ENCODE data around the gene CARMIL3. TPM values are rescaled to one million over a fixed set of nuclear protein-coding genes. Genes with fewer than 3 reads are reported as not detected.

Gene CARMIL3
- total RNA-seq, 2 donors from 2014 or later, result 0.14 TPM; not detected in 1

DNA sequence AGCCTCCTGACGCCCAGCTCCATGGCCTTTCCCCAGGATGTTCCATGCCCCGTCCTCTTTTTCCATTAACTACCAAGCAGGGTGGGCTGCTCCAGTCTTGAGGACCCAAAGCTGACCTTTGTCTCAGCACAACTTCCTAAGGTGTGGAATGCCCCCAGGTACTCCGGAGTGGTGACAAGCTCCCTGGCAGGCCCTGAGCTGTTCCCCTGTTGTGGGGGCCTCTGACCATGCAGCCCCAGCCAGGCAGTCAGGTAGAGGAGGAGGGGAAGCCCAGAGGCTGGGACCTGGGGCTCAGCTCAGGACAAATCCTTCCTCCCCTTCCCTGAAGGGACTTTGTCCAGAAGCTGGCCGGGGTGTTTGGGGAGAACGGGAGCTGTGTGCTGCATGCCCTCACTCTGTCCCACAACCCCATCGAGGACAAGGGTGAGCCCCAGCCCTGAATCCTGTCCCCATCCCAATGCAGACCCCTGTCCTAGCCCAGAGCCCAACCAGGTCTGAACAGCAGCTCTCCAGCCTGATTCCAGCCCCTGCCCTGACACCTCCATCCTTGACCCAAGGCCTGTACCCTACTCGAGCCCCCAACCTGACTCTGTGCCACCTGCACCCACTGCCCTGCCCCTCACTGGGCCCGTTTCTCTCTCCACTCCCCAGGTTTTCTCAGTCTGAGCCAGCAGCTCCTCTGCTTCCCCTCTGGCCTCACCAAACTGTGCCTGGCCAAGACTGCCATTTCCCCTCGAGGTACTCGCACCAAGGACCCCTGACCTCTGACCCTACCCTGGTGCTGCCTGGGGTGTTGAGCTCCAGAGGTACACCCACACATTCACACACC, 4.4 kb downstream of the CARMIL3 start:
- Histone ChIP-seq H3K27ac (no peak overlapping the region), H3K9me3 (no peaks in the 10 kb centered on the region), H3K4me3 (no peak overlapping the region), H3K36me3 (no peaks in the 10 kb centered on the region), H3K27me3 (replicated peaks; ENCODE audit: insufficient read depth) (no peaks in the 10 kb centered on the region), H3K4me1 (ENCODE audit: control insufficient read depth in 1 of 2, low read depth in 2 of 2) (peaks cover 8 to 14% of the 10 kb centered on the region in 2 donors)
- no peak for TF ChIP-seq CTCF (IDR thresholded peaks at IDR 0.05)
- DNase-seq (ENCODE audit: low spot score), result no peak
- ATAC-seq (ENCODE audit: insufficient number of reproducible peaks, low FRiP score, low read depth), result no peak

DNA sequence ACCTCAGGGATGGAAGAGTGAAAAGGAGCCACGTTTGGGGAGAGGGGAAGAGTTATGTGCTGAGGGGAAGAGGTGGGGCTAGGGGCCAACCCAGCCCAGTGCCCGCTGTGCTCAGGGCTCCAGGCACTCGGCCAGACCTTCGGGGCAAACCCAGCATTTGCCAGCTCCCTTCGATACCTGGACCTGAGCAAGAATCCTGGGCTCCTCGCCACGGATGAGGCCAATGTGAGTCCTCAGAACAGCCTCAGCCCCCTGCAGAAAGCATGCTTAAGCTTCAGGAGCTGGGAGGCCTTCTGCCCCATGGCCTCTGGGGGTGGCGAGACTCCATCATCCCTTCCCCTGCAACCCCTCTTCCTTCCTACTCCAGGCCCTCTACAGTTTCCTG, 5.0 kb downstream of the CARMIL3 start:
- Histone ChIP-seq H3K27ac (no peak overlapping the region), H3K4me1 (ENCODE audit: control insufficient read depth in 1 of 2, low read depth in 2 of 2) (peaks cover 8 to 11% of the 10 kb centered on the region in 2 donors), H3K4me3 (no peak overlapping the region), H3K27me3 (replicated peaks; ENCODE audit: insufficient read depth) (no peaks in the 10 kb centered on the region), H3K9me3 (no peaks in the 10 kb centered on the region), H3K36me3 (no peaks in the 10 kb centered on the region)
- no peak for TF ChIP-seq CTCF (IDR thresholded peaks at IDR 0.05)
- ATAC-seq (ENCODE audit: insufficient number of reproducible peaks, low FRiP score, low read depth), result no peak
- no peak for DNase-seq (ENCODE audit: low spot score)

DNA sequence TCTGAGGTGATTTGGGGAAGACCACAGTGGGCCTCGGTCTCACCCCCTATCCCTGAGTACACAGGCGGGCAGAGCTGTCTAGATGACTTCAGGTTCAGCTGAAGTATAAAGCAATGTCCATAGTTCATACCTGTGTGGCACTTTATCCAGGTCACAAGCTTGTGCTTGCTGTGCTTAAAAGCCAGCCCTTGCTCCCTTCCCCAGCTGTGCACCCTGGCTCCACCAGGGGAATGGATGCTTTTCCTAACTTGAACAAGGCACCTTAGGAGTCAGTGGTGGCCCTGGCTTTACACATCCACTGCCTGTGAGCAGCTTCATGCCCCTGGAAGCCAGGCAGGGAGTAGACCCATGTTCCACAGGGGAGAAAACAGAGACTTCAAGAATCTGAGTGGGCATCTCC, 5.5 kb downstream of the CARMIL3 start:
- Histone ChIP-seq H3K27me3 (replicated peaks; ENCODE audit: insufficient read depth) (no peaks in the 10 kb centered on the region), H3K27ac (no peak overlapping the region), H3K4me3 (no peak overlapping the region), H3K4me1 (ENCODE audit: control insufficient read depth in 1 of 2, low read depth in 2 of 2) (peaks cover 6% of the 10 kb centered on the region in 2 donors), H3K9me3 (no peaks in the 10 kb centered on the region), H3K36me3 (no peaks in the 10 kb centered on the region)
- DNase-seq (ENCODE audit: low spot score) (no peak), ATAC-seq (ENCODE audit: insufficient number of reproducible peaks, low FRiP score, low read depth) (no peak)
- no peak for TF ChIP-seq CTCF (IDR thresholded peaks at IDR 0.05)

GRCh38 chr14:24057867-24058259, 6.1 kb downstream of the CARMIL3 start:
- DNase-seq (ENCODE audit: low spot score), result no peak
- Histone ChIP-seq H3K36me3 (no peaks in the 10 kb centered on the region), H3K4me1 (ENCODE audit: control insufficient read depth in 1 of 2, low read depth in 2 of 2) (peaks cover under 1% of the 10 kb centered on the region in 2 donors), H3K27ac (no peak overlapping the region), H3K4me3 (no peak overlapping the region), H3K9me3 (no peaks in the 10 kb centered on the region), H3K27me3 (replicated peaks; ENCODE audit: insufficient read depth) (no peaks in the 10 kb centered on the region)
- no peak for TF ChIP-seq CTCF (IDR thresholded peaks at IDR 0.05)
- ATAC-seq (ENCODE audit: insufficient number of reproducible peaks, low FRiP score, low read depth), result no peak

- Histone ChIP-seq H3K9me3 (no peaks in the 10 kb centered on the region), H3K27ac (no peak overlapping the region), H3K4me1 (ENCODE audit: control insufficient read depth in 1 of 2, low read depth in 2 of 2) (no peaks in the 10 kb centered on the region), H3K36me3 (no peaks in the 10 kb centered on the region), H3K4me3 (no peak overlapping the region), H3K27me3 (replicated peaks; ENCODE audit: insufficient read depth) (no peaks in the 10 kb centered on the region)
- TF ChIP-seq CTCF (IDR thresholded peaks at IDR 0.05), result peak; percentile 86
- peak; percentile 64 for DNase-seq (ENCODE audit: low spot score)
- ATAC-seq (ENCODE audit: insufficient number of reproducible peaks, low FRiP score, low read depth), result peak; percentile 76
These were observed 6.6 kb downstream of the CARMIL3 start for GRCh38 chr14:24058260-24058950.
